GM19463 (cell line): Measurements from ENCODE around the gene POU2AF1.

Experiments
- ATAC-seq: cut with Tn5 transposase; IDR thresholded peaks from one replicate; pipeline ENCODE4 v1.9.1; 2021; ENCODE audit warnings: mild to moderate bottlenecking, moderate library complexity; ENCODE audit not compliant: unreplicated experiment

Gene POU2AF1

GRCh38 chr11:111378861-111379601 lies at the start of gene POU2AF1:
Gene POU2AF1, minus strand, starts transcription at chr11:111379275. Its CDS starts 98 bp downstream, at chr11:111379177.
- ATAC-seq: peak; percentile 61

- ATAC-seq: no peak
Observed at GRCh38 chr11:111428113-111428876, 49.2 kb upstream of the POU2AF1 start.

GRCh38 chr11:111427471-111427912 lies 48.4 kb upstream of the POU2AF1 start:
- no peak for ATAC-seq

- no peak for ATAC-seq
Observed at GRCh38 chr11:111426617-111427016, 47.5 kb upstream of the POU2AF1 start.

- no peak for ATAC-seq
Observed at GRCh38 chr11:111423250-111423615, 44.2 kb upstream of the POU2AF1 start.

GRCh38 chr11:111422494-111423249 lies 43.6 kb upstream of the POU2AF1 start:
- ATAC-seq: peak; percentile 77

GRCh38 chr11:111421251-111421650 lies 42.2 kb upstream of the POU2AF1 start:
- ATAC-seq: no peak

- ATAC-seq: no peak
Observed at GRCh38 chr11:111419641-111420327, 40.7 kb upstream of the POU2AF1 start.

- ATAC-seq: no peak
Observed at GRCh38 chr11:111419181-111419580, 40.1 kb upstream of the POU2AF1 start.

GRCh38 chr11:111418436-111418787 lies 39.3 kb upstream of the POU2AF1 start:
- no peak for ATAC-seq

- peak; percentile 31 for ATAC-seq
Observed at GRCh38 chr11:111417766-111418435, 38.8 kb upstream of the POU2AF1 start.

- ATAC-seq: peak; percentile 60
Observed at GRCh38 chr11:111417011-111417765, 38.1 kb upstream of the POU2AF1 start.

- no peak for ATAC-seq
Observed at GRCh38 chr11:111416231-111416960, 37.3 kb upstream of the POU2AF1 start.

GRCh38 chr11:111414936-111415335 lies 35.9 kb upstream of the POU2AF1 start:
- ATAC-seq: no peak

GRCh38 chr11:111414267-111414931 lies 35.3 kb upstream of the POU2AF1 start:
- ATAC-seq: peak; percentile 30

- no peak for ATAC-seq
Observed at GRCh38 chr11:111413849-111414248, 34.8 kb upstream of the POU2AF1 start.

GRCh38 chr11:111412293-111412692 lies 33.2 kb upstream of the POU2AF1 start:
- no peak for ATAC-seq

- no peak for ATAC-seq
Observed at GRCh38 chr11:111411456-111411855, 32.4 kb upstream of the POU2AF1 start.
